OCI-LY1 (cell line): Measurements from ENCODE around the gene ANKRD52.
A peak's percentile ranks its signal among the peaks of the same experiment; 100 is the strongest.
"Not testable (repeated sequence)": the region's sequence is repeated elsewhere in the genome, so short reads cannot be mapped to it uniquely, and the experiment has no call there.

Source experiments
- H2AFZ ChIP-seq: fragments of 200-600 bp; sonication (generic), shearing (Covaris generic); 2 replicates; pipeline ENCODE4 v1.6.0; 2014; ENCODE audit warnings: antibody characterized with exemption, mild to moderate bottlenecking, low read length
- H3F3A ChIP-seq: fragments of 200-600 bp; sonication (generic), shearing (Covaris generic); 2 replicates; pipeline ENCODE4 v1.6.0; 2014; ENCODE audit warnings: mild to moderate bottlenecking, antibody characterized with exemption, low read length, moderate library complexity; ENCODE audit not compliant: insufficient read depth
- H3K27ac ChIP-seq: fragments of 200-600 bp; sonication (generic); 2 replicates; pipeline ENCODE4 v1.5.1; 2014; ENCODE audit warnings: low read length, mixed run types, mild to moderate bottlenecking, low read depth; ENCODE audit not compliant: poor library complexity, severe bottlenecking
- H3K27me3 ChIP-seq: fragments of 200-600 bp; sonication (generic); 2 replicates; pipeline ENCODE4 v1.6.0; 2014; ENCODE audit warnings: antibody characterized with exemption, mild to moderate bottlenecking, low read length, moderate library complexity; ENCODE audit not compliant: insufficient read depth
- H3K36me3 ChIP-seq: fragments of 200-600 bp; sonication (generic); 2 replicates; pipeline ENCODE4 v1.6.1; 2014; ENCODE audit warnings: mild to moderate bottlenecking, antibody characterized with exemption, low read length, moderate library complexity, mixed read lengths; ENCODE audit not compliant: insufficient read depth
- H3K4me1 ChIP-seq: fragments of 200-600 bp; sonication (generic); 2 replicates; pipeline ENCODE4 v1.5.1; 2014; ENCODE audit warnings: mild to moderate bottlenecking, low read length, moderate library complexity; ENCODE audit not compliant: insufficient read depth, severe bottlenecking
- H3K4me2 ChIP-seq: fragments of 200-600 bp; sonication (generic), shearing (Covaris generic); 2 replicates; pipeline ENCODE4 v1.6.1; 2014; ENCODE audit warnings: low read length
- H3K4me3 ChIP-seq: fragments of 200-600 bp; sonication (generic); 2 replicates; pipeline ENCODE4 v1.5.1; 2014; ENCODE audit warnings: low read length, low read depth, mild to moderate bottlenecking, mixed read lengths; ENCODE audit not compliant: poor library complexity, severe bottlenecking
- H3K79me2 ChIP-seq: fragments of 200-600 bp; shearing (Covaris generic); 2 replicates; pipeline ENCODE4 v1.6.1; 2016; ENCODE audit warnings: mixed run types, low read length, mixed read lengths; ENCODE audit not compliant: insufficient read depth
- H3K9ac ChIP-seq: fragments of 200-600 bp; sonication (generic), shearing (Covaris generic); 2 replicates; pipeline ENCODE4 v1.6.1; 2014; ENCODE audit warnings: mild to moderate bottlenecking, low read length, mixed read lengths
- H3K9me2 ChIP-seq: fragments of 200-600 bp; sonication (generic), shearing (Covaris generic); 2 replicates; pipeline ENCODE4 v1.6.1; 2014; ENCODE audit warnings: low read depth, mild to moderate bottlenecking, low read length, mixed read lengths
- H3K9me3 ChIP-seq: fragments of 200-600 bp; shearing (Covaris generic); 2 replicates; pipeline ENCODE4 v1.6.1; 2014; ENCODE audit warnings: low read length, mixed read lengths
- H4K20me1 ChIP-seq: fragments of 200-600 bp; sonication (generic), shearing (Covaris generic); 2 replicates; pipeline ENCODE4 v1.6.0; 2016; ENCODE audit warnings: mild to moderate bottlenecking, low read length; ENCODE audit not compliant: insufficient read depth
- EZH2 ChIP-seq: fragments of 200-600 bp; sonication (generic), shearing (Covaris generic); IDR thresholded peaks from 2 replicates; pipeline ENCODE4 v1.8.0; 2017; ENCODE audit warnings: borderline replicate concordance, mixed run types, mild to moderate bottlenecking, antibody characterized with exemption, low read length, moderate library complexity, mixed read lengths
- TF ChIP-seq, protein P1 (sequence below): fragments of 200-600 bp; sonication (generic), shearing (Covaris generic); IDR thresholded peaks from 2 replicates; pipeline ENCODE4 v1.5.1; 2017; ENCODE audit warnings: mild to moderate bottlenecking, antibody characterized with exemption, low read length, moderate library complexity, mixed read lengths

The ANKRD52 gene

DNA sequence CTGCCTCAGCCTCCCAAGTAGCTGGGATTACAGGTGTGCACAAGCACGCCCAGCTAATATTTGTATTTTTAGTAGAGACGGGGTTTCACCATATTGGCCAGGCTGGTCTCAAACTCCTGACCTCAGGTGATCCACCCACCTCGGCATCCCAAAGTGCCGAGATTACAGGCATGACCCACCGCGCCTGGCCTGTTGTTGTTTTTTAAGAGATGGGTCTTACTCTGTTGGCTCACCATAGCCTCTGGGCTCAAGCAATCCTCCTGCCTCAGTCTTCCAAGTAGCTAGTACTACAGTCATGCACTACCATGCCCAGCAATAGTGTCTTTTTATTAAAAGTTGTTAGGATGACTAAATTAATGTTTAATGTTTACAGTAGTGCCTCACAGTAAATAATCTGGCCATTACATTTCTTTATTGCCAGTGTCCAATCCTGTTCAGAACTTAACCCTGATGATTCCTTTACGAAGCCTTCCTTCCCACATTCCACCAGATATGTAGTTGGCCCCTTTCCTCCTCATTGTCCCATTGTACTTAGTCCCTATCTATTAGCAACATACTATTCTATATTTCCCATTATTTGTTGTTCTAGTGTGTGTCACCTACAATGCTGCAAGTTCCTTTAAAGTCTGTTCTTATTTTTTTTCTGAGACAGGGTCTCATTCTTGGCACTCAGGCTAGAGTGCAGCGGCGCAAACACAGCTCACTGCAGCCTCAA is 60.1 kb downstream of the ANKRD52 start:
- no peak overlapping the region for H3K27ac ChIP-seq
- no peaks in the 10 kb centered on the region for H3K9me3 ChIP-seq
- H2AFZ ChIP-seq: no peak overlapping the region
- TF ChIP-seq EZH2: no peak
- TF ChIP-seq, protein P1, sequence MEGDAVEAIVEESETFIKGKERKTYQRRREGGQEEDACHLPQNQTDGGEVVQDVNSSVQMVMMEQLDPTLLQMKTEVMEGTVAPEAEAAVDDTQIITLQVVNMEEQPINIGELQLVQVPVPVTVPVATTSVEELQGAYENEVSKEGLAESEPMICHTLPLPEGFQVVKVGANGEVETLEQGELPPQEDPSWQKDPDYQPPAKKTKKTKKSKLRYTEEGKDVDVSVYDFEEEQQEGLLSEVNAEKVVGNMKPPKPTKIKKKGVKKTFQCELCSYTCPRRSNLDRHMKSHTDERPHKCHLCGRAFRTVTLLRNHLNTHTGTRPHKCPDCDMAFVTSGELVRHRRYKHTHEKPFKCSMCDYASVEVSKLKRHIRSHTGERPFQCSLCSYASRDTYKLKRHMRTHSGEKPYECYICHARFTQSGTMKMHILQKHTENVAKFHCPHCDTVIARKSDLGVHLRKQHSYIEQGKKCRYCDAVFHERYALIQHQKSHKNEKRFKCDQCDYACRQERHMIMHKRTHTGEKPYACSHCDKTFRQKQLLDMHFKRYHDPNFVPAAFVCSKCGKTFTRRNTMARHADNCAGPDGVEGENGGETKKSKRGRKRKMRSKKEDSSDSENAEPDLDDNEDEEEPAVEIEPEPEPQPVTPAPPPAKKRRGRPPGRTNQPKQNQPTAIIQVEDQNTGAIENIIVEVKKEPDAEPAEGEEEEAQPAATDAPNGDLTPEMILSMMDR: no peak
- no peak overlapping the region for H3K9ac ChIP-seq
- H3K4me3 ChIP-seq: no peak overlapping the region
- no peaks in the 10 kb centered on the region for H3K79me2 ChIP-seq
- H3K27me3 ChIP-seq: no peaks in the 10 kb centered on the region
- no peaks in the 10 kb centered on the region for H4K20me1 ChIP-seq
- H3K9me2 ChIP-seq: no peaks in the 10 kb centered on the region
- H3K4me1 ChIP-seq: peaks cover 7% of the 10 kb centered on the region
- H3K36me3 ChIP-seq: no peaks in the 10 kb centered on the region; the same call in 1 of the 2 replicates
- no peak overlapping the region for H3K4me2 ChIP-seq
- H3F3A ChIP-seq: no peaks in the 10 kb centered on the region

DNA sequence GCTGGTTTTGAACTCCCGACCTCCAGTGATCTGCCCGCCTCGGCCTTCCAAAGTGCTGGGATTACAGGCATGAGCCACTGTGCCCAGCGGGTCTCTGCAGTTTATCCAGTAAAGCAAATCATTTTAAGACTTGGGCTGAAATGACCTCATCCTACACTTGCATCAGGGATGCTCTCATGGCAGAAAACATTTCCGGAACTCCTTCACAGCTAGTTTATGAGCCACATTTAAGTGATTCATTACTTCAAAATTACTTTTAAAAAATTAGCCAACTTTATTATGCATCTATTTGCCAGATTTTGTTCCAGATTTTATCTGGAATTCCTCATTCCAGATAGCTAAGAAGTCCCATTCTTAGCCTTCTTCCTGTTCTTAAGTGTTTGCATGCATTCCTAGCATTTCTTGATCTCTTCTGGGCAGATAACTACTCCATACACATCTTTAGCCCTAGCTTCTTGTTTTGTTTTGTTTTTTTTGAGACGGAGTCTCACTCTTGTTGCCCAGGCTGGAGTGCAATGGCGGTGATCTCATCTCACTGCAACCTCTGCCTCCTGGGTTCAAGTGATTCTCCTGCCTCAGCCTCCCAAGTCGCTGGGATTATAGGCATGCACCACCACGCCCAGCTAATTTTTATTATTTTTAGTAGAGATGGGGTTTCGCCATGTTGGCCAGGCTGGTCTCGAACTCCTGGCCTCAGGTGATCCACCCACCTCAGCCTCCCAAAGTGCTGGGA is 61.2 kb downstream of the ANKRD52 start:
- not testable (repeated sequence) for H3K79me2 ChIP-seq, H2AFZ ChIP-seq, H3K9ac ChIP-seq, H3F3A ChIP-seq, H3K9me2 ChIP-seq, H3K9me3 ChIP-seq, H4K20me1 ChIP-seq, H3K27me3 ChIP-seq, H3K4me2 ChIP-seq, H3K27ac ChIP-seq, H3K36me3 ChIP-seq, H3K4me3 ChIP-seq, H3K4me1 ChIP-seq

DNA sequence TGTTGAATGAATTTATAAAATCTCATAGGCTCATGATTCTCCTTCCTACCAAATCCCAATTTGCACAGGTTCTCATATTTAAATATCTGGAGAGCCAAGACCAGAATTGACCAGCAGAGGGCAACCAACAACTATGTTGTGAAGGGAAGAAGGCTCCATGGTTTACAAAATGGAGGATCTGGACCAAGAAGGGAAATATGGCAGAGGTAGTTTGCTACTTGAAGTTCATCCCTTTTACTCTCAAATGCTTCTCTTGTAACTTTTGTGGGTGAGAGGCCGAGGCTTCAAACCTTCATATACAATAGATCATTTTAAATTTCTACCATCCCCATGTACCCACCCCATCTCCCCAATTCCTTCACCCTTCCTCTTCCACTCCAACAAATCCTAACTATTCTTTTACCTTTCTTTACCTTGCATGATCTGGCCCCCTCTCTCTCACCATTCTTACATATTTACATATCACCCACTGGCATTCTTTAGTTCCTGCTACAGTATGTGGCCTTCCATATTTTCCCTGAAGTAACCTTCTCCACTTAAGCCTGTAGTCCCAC is 65.1 kb downstream of the ANKRD52 start:
- H3F3A ChIP-seq: peaks cover 9% of the 10 kb centered on the region; the same call in 1 of the 2 replicates
- no peaks in the 10 kb centered on the region for H3K36me3 ChIP-seq
- no peak overlapping the region for H3K4me2 ChIP-seq
- peaks cover 8% of the 10 kb centered on the region for H3K79me2 ChIP-seq
- H3K27ac ChIP-seq: no peak overlapping the region
- H3K4me3 ChIP-seq: no peak overlapping the region
- H3K27me3 ChIP-seq: no peaks in the 10 kb centered on the region
- H4K20me1 ChIP-seq: no peaks in the 10 kb centered on the region
- no peak overlapping the region for H3K9ac ChIP-seq
- no peaks in the 10 kb centered on the region for H3K9me2 ChIP-seq
- no peaks in the 10 kb centered on the region for H3K9me3 ChIP-seq
- TF ChIP-seq, protein P1: peak; percentile 90
- no peak for TF ChIP-seq EZH2
- peaks cover 23% of the 10 kb centered on the region for H3K4me1 ChIP-seq
- H2AFZ ChIP-seq: peak overlapping the region; percentile 23; the same call in 1 of the 2 replicates
